ENCODE data around the gene CORO6. TPM values are rescaled to one million over a fixed set of nuclear protein-coding genes. Genes with fewer than 3 reads are reported as not detected.

The CORO6 gene
- total RNA-seq, 1 donor from 2014 or later: 7.1 TPM

DNA sequence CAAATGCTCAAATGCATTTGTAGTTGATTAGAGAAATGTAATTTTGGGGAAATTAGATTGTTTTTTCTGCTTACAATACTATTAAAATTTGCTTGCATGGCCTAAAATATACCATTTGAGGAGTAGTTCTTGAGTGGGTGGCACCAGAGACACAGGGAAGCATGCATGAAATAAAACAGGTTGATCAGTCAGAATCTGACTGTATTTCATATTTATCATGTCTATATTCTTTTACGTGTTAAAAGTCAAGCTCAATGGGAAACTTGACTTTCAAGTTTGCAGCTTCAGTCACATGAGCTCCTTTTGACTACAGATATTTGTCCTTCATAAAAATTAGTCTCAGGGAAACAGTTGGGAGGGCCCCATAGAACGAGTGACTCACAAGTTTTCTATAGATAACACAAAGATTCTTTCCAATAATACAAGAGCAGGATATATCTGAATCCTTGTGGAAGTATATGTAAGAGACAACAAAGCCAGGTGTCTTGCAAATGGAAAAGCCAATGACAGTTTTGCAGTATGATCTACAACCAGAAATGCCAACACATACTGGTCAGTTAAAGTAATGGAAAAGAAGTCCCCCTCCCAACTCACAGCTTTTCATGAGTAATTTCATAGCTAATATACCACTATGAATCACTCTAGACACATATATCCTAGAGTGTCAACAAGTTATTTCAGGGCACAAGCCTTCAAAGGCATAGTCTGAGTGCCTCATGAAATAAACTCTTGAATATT is 42.2 kb upstream of the CORO6 start:
- H3K27me3 Mint-ChIP-seq (ENCODE audit: unreplicated experiment): no peaks in the 10 kb centered on the region
- TF ChIP-seq, protein P1, sequence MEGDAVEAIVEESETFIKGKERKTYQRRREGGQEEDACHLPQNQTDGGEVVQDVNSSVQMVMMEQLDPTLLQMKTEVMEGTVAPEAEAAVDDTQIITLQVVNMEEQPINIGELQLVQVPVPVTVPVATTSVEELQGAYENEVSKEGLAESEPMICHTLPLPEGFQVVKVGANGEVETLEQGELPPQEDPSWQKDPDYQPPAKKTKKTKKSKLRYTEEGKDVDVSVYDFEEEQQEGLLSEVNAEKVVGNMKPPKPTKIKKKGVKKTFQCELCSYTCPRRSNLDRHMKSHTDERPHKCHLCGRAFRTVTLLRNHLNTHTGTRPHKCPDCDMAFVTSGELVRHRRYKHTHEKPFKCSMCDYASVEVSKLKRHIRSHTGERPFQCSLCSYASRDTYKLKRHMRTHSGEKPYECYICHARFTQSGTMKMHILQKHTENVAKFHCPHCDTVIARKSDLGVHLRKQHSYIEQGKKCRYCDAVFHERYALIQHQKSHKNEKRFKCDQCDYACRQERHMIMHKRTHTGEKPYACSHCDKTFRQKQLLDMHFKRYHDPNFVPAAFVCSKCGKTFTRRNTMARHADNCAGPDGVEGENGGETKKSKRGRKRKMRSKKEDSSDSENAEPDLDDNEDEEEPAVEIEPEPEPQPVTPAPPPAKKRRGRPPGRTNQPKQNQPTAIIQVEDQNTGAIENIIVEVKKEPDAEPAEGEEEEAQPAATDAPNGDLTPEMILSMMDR (IDR thresholded peaks at IDR 0.05): no peak
- no peak for DNase-seq (ENCODE audit: extremely low spot score, unreplicated experiment)
- peaks cover 28% of the 10 kb centered on the region for H3K36me3 Mint-ChIP-seq (ENCODE audit: unreplicated experiment)
- no peak overlapping the region for H3K4me3 Mint-ChIP-seq (ENCODE audit: unreplicated experiment)
- no peaks in the 10 kb centered on the region for H3K9me3 Mint-ChIP-seq (ENCODE audit: unreplicated experiment)
- H3K27ac Mint-ChIP-seq (ENCODE audit: unreplicated experiment): peak overlapping the region; percentile 18
- H3K4me1 Mint-ChIP-seq (ENCODE audit: unreplicated experiment): peaks cover 14% of the 10 kb centered on the region

DNA sequence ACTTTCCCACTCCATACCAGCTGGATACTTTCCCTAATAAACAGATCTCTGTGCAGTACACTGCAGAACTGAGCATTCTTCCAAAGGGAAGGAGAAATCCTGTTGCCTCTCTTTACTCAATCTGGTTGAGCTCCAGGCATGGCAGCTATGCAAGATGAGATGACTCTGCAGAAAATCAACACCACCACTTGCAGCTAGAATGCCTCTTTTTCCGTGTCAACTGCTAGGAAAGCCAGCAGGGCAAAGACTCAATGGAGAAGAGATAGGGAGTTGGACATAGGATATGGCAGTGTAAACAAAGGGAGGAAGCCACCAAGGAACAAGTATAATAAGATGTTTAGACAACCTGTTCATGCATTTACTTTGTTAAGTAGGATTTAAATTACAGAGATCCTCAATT is 40.4 kb upstream of the CORO6 start:
- TF ChIP-seq, protein P1 (IDR thresholded peaks at IDR 0.05): no peak
- H3K9me3 Mint-ChIP-seq (ENCODE audit: unreplicated experiment): no peaks in the 10 kb centered on the region
- H3K4me3 Mint-ChIP-seq (ENCODE audit: unreplicated experiment): no peak overlapping the region
- H3K4me1 Mint-ChIP-seq (ENCODE audit: unreplicated experiment): peaks cover 14% of the 10 kb centered on the region
- H3K36me3 Mint-ChIP-seq (ENCODE audit: unreplicated experiment): peaks cover 28% of the 10 kb centered on the region
- no peak for DNase-seq (ENCODE audit: extremely low spot score, unreplicated experiment)
- H3K27ac Mint-ChIP-seq (ENCODE audit: unreplicated experiment): no peak overlapping the region
- no peaks in the 10 kb centered on the region for H3K27me3 Mint-ChIP-seq (ENCODE audit: unreplicated experiment)

DNA sequence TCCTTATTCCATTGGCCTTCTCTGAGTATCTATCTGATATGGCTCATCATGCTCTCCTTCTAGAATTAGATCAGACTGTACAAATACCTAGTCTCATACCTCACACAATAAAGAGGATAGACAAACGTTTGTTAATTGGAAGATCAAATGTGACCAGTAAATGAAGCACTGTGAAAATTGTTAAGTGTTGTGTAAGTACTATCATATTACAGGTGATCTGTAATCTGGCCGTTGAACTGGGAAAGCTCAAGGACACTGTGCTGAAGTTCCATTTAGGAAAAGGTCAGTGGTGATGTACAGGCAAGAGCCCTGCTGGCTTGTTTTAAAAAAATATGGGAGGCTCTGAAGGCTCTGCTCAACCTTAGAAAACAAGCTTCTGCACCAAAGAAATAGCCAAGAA is 38.5 kb upstream of the CORO6 start:
- Mint-ChIP-seq H3K36me3 (ENCODE audit: unreplicated experiment) (peaks cover 21% of the 10 kb centered on the region), H3K4me1 (ENCODE audit: unreplicated experiment) (peaks cover 14% of the 10 kb centered on the region), H3K27me3 (ENCODE audit: unreplicated experiment) (no peaks in the 10 kb centered on the region), H3K4me3 (ENCODE audit: unreplicated experiment) (no peak overlapping the region), H3K27ac (ENCODE audit: unreplicated experiment) (no peak overlapping the region), H3K9me3 (ENCODE audit: unreplicated experiment) (no peaks in the 10 kb centered on the region)
- no peak for DNase-seq (ENCODE audit: extremely low spot score, unreplicated experiment)
- TF ChIP-seq, protein P1 (IDR thresholded peaks at IDR 0.05): no peak

DNA sequence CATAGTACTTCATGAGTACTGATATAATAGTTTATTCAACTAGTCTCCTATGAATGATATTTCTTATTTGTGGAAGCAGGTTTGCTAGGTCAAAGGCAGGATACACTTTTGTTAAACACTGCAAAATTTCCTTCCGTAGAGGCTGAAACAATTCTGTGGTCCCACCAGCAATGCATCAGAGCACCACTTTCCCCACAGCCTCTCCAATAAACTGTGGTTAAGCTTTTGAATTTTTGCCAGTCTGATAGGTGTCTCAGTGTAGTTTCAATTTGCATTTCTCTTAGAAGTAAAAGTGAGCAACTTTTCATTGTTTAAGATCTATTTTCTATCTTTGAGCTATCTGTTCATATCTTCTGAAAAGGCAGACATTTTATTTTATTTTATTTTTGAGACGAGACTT is 36.4 kb upstream of the CORO6 start:
- Mint-ChIP-seq H3K4me1 (ENCODE audit: unreplicated experiment) (peaks cover 9% of the 10 kb centered on the region), H3K4me3 (ENCODE audit: unreplicated experiment) (no peak overlapping the region), H3K27me3 (ENCODE audit: unreplicated experiment) (no peaks in the 10 kb centered on the region), H3K27ac (ENCODE audit: unreplicated experiment) (no peak overlapping the region), H3K9me3 (ENCODE audit: unreplicated experiment) (no peaks in the 10 kb centered on the region), H3K36me3 (ENCODE audit: unreplicated experiment) (peaks cover 20% of the 10 kb centered on the region)
- TF ChIP-seq, protein P1 (IDR thresholded peaks at IDR 0.05): no peak
- DNase-seq (ENCODE audit: extremely low spot score, unreplicated experiment): no peak

DNA sequence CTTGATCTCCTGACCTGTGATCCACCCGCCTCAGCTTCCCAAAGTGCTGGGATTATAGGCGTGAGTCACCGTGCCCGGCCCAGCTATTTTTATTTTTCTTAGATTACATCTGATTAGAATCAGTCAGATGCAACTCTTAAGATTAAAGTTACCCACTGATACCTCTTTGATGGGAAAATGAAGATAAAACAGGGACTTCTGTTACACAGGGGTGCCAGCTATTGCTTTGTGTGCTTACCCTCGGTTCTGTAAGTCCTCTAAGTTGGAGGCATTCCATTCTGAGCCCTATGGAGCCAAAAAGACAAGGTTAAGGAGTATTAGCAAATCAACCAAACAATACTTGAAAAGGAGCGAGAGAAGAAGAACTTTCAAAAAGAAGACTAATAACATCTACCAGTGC is 32.6 kb upstream of the CORO6 start:
- Mint-ChIP-seq H3K36me3 (ENCODE audit: unreplicated experiment) (peaks cover 13% of the 10 kb centered on the region), H3K27ac (ENCODE audit: unreplicated experiment) (no peak overlapping the region), H3K4me3 (ENCODE audit: unreplicated experiment) (no peak overlapping the region), H3K27me3 (ENCODE audit: unreplicated experiment) (no peaks in the 10 kb centered on the region), H3K9me3 (ENCODE audit: unreplicated experiment) (no peaks in the 10 kb centered on the region), H3K4me1 (ENCODE audit: unreplicated experiment) (no peaks in the 10 kb centered on the region)
- no peak for DNase-seq (ENCODE audit: extremely low spot score, unreplicated experiment)
- TF ChIP-seq, protein P1 (IDR thresholded peaks at IDR 0.05): no peak

All from osteocyte (in vitro differentiated cells).